Peyer's patch (tissue), 4 donors: ENCODE data around the gene PIAS1. TPM values are rescaled to one million over a fixed set of nuclear protein-coding genes. Genes with fewer than 3 reads are reported as not detected.
"Not testable (repeated sequence)": the region's sequence is repeated elsewhere in the genome, so short reads cannot be mapped to it uniquely, and the experiment has no call there.

Experiments used
- DNase-seq, 3 donors: peaks; one replicate each; pipeline ENCODE4 v3.0.0-alpha.2; 2017 to 2019
- H3K27ac ChIP-seq, 4 donors: fragments of 200-600 bp; sonication (generic); one replicate each; pipeline ENCODE4 v1.5.1; 2016 to 2019
- H3K27me3 ChIP-seq, 2 donors: fragments of 200-600 bp; sonication (generic); one replicate each; pipeline ENCODE4 v1.5.1; 2019
- H3K36me3 ChIP-seq, 3 donors: fragments of 200-600 bp; sonication (generic); one replicate each; pipeline ENCODE4 v1.5.1; 2016 to 2019
- H3K4me1 ChIP-seq, 4 donors: fragments of 200-600 bp; sonication (generic); one replicate each; pipeline ENCODE4 v1.5.1; 2016 to 2019
- H3K4me3 ChIP-seq, 4 donors: fragments of 200-600 bp; sonication (generic); 1 replicate in 3 of 4; 2 replicates in 1 of 4; pipeline ENCODE4 v1.5.1; 2016 to 2019; ENCODE audit warnings: mild to moderate bottlenecking in 1 of 4
- H3K9me3 ChIP-seq, 4 donors: fragments of 200-600 bp; sonication (generic); one replicate each; pipeline ENCODE4 v1.5.1; 2016 to 2019; ENCODE audit warnings: mild to moderate bottlenecking in 1 of 4
- POLR2A ChIP-seq, 2 donors: fragments of 450-650 bp; IDR thresholded peaks; one replicate each; pipeline ENCODE4 v1.5.1; 2017; ENCODE audit warnings: antibody characterized with exemption in 2 of 2, mild to moderate bottlenecking in 2 of 2, moderate library complexity in 2 of 2
- total RNA-seq, 4 donors: library from RNA; depleted of rRNA; stranded (reverse); fragments of >200 nt; gene quantifications; one replicate each; pipeline ENCODE4 v1.1.0, GENCODE V29; 2016
- TF ChIP-seq, protein P1 (sequence below), 6 experiments: fragments of 450-650 bp in 4 of 6; fragments of 200-600 bp in 2 of 6; sonication (generic) in 1 of 6; IDR thresholded peaks; one replicate each; pipeline ENCODE4 v1.5.1; 2017 to 2019; ENCODE audit warnings: antibody characterized with exemption in 6 of 6, mild to moderate bottlenecking in 3 of 6, moderate library complexity in 1 of 6

Gene PIAS1
- total RNA-seq, 4 donors from 2014 or later = 71.1 to 95.7 (median 81.0) TPM

DNA sequence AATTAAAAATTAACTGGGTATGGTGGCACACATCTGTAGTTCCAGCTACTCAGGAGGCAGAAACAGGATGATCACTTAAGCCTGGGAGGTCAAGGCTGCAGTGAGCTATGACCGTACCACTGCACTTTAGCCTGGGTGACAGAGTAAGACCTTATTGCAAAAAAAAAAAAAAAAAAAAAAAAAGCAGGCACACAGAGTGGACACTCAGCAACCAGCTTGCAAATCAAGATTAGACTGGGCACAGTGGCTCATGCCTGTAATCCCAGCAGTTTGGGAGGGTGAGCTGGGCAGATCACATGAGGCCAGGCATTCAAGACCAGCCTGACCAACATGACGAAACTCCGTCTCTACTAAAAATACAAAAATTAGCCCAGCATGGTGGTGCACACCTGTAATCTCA is 170.0 kb downstream of the PIAS1 start:
- peak in 1 of 3 donors; percentile 4 for DNase-seq

DNA sequence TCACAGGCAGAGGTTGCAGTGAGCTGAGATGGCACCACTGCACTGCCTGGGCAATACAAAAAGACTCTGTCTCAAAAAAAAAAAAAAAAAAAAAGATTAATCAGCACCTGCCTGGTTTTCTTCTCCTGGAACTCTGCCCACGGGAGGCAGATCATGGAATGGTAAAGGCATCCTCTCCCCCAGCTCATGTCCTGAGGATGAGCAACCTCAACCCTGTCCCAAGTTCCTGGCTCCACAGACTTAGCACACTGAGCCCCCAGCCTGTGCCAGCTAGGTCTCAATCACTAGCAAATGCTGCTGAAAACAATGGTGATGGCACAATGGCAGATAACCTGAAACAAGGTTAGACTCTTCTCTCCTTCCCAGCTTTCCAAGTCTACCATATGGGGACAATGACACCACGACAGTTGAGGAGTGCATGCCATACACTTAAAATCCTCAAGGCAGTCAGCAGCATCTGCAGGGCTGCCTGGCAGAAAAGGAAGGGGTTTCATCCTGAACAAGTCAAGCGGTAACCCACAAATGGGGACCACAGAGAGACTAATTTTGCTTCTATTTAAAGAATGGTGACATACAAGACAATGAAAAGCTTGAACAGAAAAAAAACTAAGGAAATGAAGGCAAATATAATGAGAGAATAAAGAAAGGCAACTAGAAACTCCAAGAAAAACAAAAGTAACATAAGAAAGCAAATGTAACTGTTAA is 170.6 kb downstream of the PIAS1 start:
- Histone ChIP-seq H3K27me3 (no peaks in the 10 kb centered on the region), H3K4me1 (peaks cover 0 to 13% (median 6%) of the 10 kb centered on the region in 4 donors), H3K27ac (no peak overlapping the region), H3K9me3 (no peaks in the 10 kb centered on the region), H3K4me3 (no peak overlapping the region), H3K36me3 (no peaks in the 10 kb centered on the region)
- TF ChIP-seq, protein P1, sequence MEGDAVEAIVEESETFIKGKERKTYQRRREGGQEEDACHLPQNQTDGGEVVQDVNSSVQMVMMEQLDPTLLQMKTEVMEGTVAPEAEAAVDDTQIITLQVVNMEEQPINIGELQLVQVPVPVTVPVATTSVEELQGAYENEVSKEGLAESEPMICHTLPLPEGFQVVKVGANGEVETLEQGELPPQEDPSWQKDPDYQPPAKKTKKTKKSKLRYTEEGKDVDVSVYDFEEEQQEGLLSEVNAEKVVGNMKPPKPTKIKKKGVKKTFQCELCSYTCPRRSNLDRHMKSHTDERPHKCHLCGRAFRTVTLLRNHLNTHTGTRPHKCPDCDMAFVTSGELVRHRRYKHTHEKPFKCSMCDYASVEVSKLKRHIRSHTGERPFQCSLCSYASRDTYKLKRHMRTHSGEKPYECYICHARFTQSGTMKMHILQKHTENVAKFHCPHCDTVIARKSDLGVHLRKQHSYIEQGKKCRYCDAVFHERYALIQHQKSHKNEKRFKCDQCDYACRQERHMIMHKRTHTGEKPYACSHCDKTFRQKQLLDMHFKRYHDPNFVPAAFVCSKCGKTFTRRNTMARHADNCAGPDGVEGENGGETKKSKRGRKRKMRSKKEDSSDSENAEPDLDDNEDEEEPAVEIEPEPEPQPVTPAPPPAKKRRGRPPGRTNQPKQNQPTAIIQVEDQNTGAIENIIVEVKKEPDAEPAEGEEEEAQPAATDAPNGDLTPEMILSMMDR (IDR thresholded peaks at IDR 0.05) = no peak
- no peak for TF ChIP-seq POLR2A (IDR thresholded peaks at IDR 0.05)
- DNase-seq = peak in 1 of 3 donors; percentile 20

More for the DNA sequence above, 170.0 kb downstream of the PIAS1 start:
- TF ChIP-seq, protein P1 (IDR thresholded peaks at IDR 0.05) = no peak
- no peak for TF ChIP-seq POLR2A (IDR thresholded peaks at IDR 0.05)
- Histone ChIP-seq H3K27me3 (no peaks in the 10 kb centered on the region), H3K27ac (no peak overlapping the region), H3K4me1 (peaks cover 0 to 13% (median 6%) of the 10 kb centered on the region in 4 donors), H3K9me3 (no peaks in the 10 kb centered on the region), H3K36me3 (no peaks in the 10 kb centered on the region), H3K4me3 (no peak overlapping the region)

DNA sequence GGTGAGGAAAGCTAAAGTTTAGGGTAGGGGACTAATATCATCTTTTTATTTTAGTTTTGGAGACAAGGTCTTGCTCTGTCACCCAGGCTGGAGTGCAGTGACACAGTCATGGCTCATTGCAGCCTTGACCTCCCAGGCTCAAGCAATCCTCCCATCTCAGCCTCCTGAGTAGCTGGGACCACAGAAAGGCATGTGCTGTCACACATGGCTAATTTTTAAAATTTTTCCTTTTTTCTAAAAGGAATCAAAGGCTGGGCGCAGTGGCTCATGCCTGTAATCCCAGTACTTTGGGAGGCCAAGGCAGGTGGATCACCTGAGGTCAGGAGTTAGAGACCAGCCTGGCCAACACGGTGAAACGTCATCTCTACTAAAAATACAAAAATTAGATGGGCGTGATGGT is 171.3 kb downstream of the PIAS1 start:
- not testable (repeated sequence) for H3K27ac ChIP-seq, H3K36me3 ChIP-seq, H3K27me3 ChIP-seq, H3K4me3 ChIP-seq, H3K9me3 ChIP-seq, DNase-seq
- peaks cover 0 to 19% (median 9%) of the 10 kb centered on the region in 4 donors for H3K4me1 ChIP-seq

DNA sequence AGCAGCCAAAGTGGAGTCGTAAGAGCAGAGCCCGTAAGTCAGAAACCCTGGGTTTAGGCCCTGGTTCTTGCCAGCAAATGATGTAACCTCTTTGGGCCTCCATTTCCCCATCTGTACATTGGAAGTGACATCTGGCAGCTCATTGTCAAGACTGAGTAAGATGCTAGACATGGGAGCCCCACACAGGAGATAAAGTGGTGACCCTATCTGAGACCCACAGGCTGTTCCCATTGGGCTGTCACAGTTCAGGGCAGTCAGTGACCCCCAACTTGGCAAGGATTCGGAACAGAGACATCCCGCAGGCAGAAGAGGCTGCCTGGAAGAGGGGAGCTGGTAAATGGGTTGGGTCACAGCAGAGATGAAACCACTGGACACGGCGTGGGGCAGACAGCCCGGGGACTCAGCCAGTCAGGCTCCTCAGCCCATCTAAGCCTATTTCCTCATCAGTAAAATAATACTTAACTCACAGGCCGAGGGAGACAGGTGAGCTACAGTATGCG is 173.6 kb downstream of the PIAS1 start:
- Histone ChIP-seq H3K9me3 (no peaks in the 10 kb centered on the region), H3K27me3 (no peaks in the 10 kb centered on the region), H3K4me3 (peak overlapping the region in 2 of 4 donors; percentile 82 to 98), H3K4me1 (peaks cover 0 to 30% (median 9%) of the 10 kb centered on the region in 4 donors), H3K27ac (no peak overlapping the region), H3K36me3 (no peaks in the 10 kb centered on the region)
- no peak for TF ChIP-seq POLR2A (IDR thresholded peaks at IDR 0.05)
- TF ChIP-seq, protein P1 (IDR thresholded peaks at IDR 0.05) = no peak
- DNase-seq = no peak

DNA sequence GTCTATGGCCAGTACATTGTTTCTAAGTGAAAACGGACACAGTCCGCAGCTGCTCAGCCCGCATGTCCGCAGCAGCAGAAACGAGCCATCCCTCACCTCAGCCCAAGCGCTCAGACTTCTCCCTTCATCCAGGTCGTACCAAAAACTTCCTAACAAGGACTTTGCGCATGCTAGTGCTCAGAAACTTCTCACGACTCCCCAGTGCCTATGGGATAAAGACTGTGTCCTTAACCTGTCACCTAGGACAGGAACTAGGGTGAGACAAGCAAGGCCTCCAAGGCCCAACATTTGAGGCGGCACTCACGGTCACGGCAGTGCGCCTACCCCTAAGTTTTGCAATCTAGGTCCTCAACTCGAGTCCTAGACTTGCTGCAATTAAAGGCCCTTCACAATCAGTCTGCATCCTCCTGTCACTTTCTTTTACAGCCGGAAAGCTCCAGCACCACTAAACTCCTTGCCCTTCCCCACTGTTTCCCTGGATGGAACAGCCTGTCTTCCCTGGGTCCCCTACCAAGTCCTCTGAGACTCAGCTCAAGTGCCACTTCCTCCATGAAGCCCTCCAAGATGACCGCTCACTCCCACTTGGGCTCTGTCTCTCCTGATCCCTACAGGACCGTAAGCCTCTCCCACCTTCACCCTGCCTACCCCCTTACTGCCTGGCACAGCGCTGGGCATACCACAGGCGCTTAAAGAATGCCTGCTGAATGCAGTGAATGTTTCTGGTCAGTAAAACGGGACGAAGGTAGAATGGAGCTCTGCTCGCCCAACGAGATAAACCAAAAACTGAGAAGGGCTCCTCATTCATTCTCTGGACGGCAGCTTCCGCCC is 174.2 kb downstream of the PIAS1 start:
- Histone ChIP-seq H3K4me3 (peak overlapping the region; percentile 82 to 98 (median 88)), H3K9me3 (no peaks in the 10 kb centered on the region), H3K27me3 (no peaks in the 10 kb centered on the region), H3K36me3 (no peaks in the 10 kb centered on the region), H3K4me1 (peaks cover 0 to 33% (median 9%) of the 10 kb centered on the region in 4 donors), H3K27ac (peak overlapping the region in 3 of 4 donors; percentile 84 to 91 (median 91))
- no peak for TF ChIP-seq POLR2A (IDR thresholded peaks at IDR 0.05)
- TF ChIP-seq, protein P1 (IDR thresholded peaks at IDR 0.05) = no peak
- DNase-seq = peak in 1 of 3 donors; percentile 44
